HFFc6 (cell line): ENCODE results near the gene ADAD2. TPM values are rescaled to one million over a fixed set of nuclear protein-coding genes. Genes with fewer than 3 reads are reported as not detected.

ENCODE experiments used
- DNase-seq: peaks from one replicate; pipeline ENCODE4 v3.0.0-alpha.2; 2018
- H3K27ac Mint-ChIP-seq: 2 replicates; pipeline ENCODE4 v1.8.0; 2020; ENCODE audit warnings: mild to moderate bottlenecking, mixed read lengths
- H3K27me3 Mint-ChIP-seq: 2 replicates; pipeline ENCODE4 v1.8.0; 2021; ENCODE audit warnings: mild to moderate bottlenecking, moderate library complexity, mixed read lengths; ENCODE audit not compliant: insufficient read depth
- H3K36me3 Mint-ChIP-seq: 2 replicates; pipeline ENCODE4 v1.8.0; 2021; ENCODE audit warnings: low read depth, mixed read lengths
- H3K4me1 Mint-ChIP-seq: 2 replicates; pipeline ENCODE4 v1.8.0; 2020; ENCODE audit warnings: low read depth, mixed read lengths
- H3K4me3 Mint-ChIP-seq: 2 replicates; pipeline ENCODE4 v1.8.0; 2020; ENCODE audit warnings: mild to moderate bottlenecking, moderate library complexity, mixed read lengths
- H3K9me3 Mint-ChIP-seq: 2 replicates; pipeline ENCODE4 v1.8.0; 2020; ENCODE audit warnings: mild to moderate bottlenecking, mixed read lengths
- CTCF ChIP-seq: fragments of 200-600 bp; sonication (generic); IDR thresholded peaks from 2 replicates; pipeline ENCODE4 v1.5.0; 2021; ENCODE audit warnings: antibody characterized with exemption, mild to moderate bottlenecking
- total RNA-seq, 6 experiments: library from RNA; stranded (reverse); fragmentation: NEBNext Ultra II Directional; extraction: Animal tissue kit (Norgen Biotek cat#: 25700); gene quantifications; 2 replicates in 1 of 6; 3 replicates in 5 of 6; pipeline ENCODE4 v1.2.3, GENCODE V29; 2021

Gene ADAD2
- total RNA-seq, 6 experiments from 2014 or later, result not detected

DNA sequence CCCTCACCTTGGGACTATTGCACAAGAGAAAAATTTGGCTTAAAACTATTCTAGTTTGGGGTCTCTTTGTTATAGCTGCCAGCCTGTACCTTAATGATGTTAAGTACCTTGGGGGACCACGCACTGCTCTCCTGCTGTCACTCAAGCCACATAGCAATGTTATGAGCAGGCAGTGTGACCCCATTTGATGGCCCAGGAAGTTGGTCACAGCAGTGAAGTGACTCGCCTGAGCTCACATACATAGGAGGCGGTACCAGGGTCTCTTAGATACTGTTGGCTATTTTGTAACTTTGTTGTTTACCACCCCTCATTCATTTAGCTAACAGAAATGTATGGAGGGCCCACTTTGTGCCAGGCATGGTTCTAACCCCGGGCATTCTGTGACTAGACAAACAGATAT is 32.5 kb downstream of the ADAD2 start:
- no peak for DNase-seq
- no peak for TF ChIP-seq CTCF
- H3K4me3 Mint-ChIP-seq, result no peak overlapping the region
- no peaks in the 10 kb centered on the region for H3K9me3 Mint-ChIP-seq
- H3K27me3 Mint-ChIP-seq, result peaks cover 17% of the 10 kb centered on the region
- peaks cover 39% of the 10 kb centered on the region for H3K4me1 Mint-ChIP-seq
- H3K27ac Mint-ChIP-seq, result no peak overlapping the region
- H3K36me3 Mint-ChIP-seq, result 0 out of 2 replicates have a peak, but pooled peaks cover 4% of the 10 kb centered on the region

DNA sequence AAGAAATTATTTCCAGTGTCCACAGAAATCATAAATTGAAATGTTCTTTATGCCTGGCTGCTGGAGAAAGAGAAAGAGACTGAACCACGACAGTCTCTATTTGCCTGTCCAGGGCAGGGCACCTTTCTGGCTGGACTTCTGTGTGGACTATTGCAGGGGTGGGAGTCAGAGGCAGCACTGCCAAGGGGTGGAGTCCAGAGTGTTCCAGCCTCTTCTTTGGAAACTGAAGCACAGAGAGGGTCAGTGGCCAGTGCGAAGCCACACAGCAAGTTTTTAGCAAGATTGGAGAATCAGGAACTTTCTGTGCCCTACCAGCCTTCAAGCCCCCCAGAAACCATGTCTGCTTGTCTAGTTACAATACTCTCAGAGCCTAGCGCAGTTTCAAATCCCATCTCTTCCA is 33.6 kb downstream of the ADAD2 start:
- H3K27ac Mint-ChIP-seq, result no peak overlapping the region
- H3K36me3 Mint-ChIP-seq, result 0 out of 2 replicates have a peak, but pooled peaks cover 4% of the 10 kb centered on the region
- no peak for TF ChIP-seq CTCF
- peaks cover 11% of the 10 kb centered on the region for H3K27me3 Mint-ChIP-seq
- DNase-seq, result no peak
- no peak overlapping the region for H3K4me3 Mint-ChIP-seq
- H3K4me1 Mint-ChIP-seq, result peaks cover 49% of the 10 kb centered on the region
- no peaks in the 10 kb centered on the region for H3K9me3 Mint-ChIP-seq

GRCh38 chr16:84225126-84225525 is 34.2 kb downstream of the ADAD2 start:
- H3K4me1 Mint-ChIP-seq, result peaks cover 52% of the 10 kb centered on the region
- no peak overlapping the region for H3K27ac Mint-ChIP-seq
- 0 out of 2 replicates have a peak, but pooled peaks cover 4% of the 10 kb centered on the region for H3K36me3 Mint-ChIP-seq
- H3K4me3 Mint-ChIP-seq, result no peak overlapping the region
- DNase-seq, result no peak
- no peaks in the 10 kb centered on the region for H3K9me3 Mint-ChIP-seq
- peaks cover 10% of the 10 kb centered on the region for H3K27me3 Mint-ChIP-seq
- TF ChIP-seq CTCF, result no peak

DNA sequence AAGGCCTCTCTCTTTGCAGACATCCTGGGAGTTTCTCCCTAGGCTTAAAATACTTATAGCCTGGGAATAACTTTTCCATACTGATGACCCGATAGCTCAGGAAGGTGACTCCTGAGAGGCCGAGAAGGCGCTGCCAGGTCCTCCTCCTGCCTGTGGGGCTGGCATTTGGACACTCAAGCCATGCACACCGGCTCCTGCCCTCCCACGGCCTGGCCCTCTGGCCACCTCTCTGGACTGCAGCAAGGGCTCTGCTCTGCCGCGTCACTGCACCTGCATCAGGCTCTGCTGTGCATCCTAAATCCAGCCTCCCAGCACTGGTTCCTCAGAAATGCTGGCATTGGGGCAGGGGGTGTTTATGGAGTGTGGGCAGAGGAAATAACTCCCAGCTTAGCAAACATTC is 34.6 kb downstream of the ADAD2 start:
- H3K27ac Mint-ChIP-seq, result peak overlapping the region; percentile 52; the same call in 1 of the 2 replicates
- H3K36me3 Mint-ChIP-seq, result 0 out of 2 replicates have a peak, but pooled peaks cover 4% of the 10 kb centered on the region
- TF ChIP-seq CTCF, result no peak
- peaks cover 10% of the 10 kb centered on the region for H3K27me3 Mint-ChIP-seq
- H3K4me3 Mint-ChIP-seq, result no peak overlapping the region; the same call in 1 of the 2 replicates
- DNase-seq, result no peak
- no peaks in the 10 kb centered on the region for H3K9me3 Mint-ChIP-seq
- H3K4me1 Mint-ChIP-seq, result peaks cover 51% of the 10 kb centered on the region

GRCh38 chr16:84226026-84226425 is 35.1 kb downstream of the ADAD2 start:
- Mint-ChIP-seq H3K4me1 (peaks cover 46% of the 10 kb centered on the region), H3K9me3 (no peaks in the 10 kb centered on the region), H3K36me3 (0 out of 2 replicates have a peak, but pooled peaks cover under 1% of the 10 kb centered on the region), H3K27ac (peak overlapping the region; percentile 52; the same call in 1 of the 2 replicates), H3K27me3 (peaks cover 10% of the 10 kb centered on the region), H3K4me3 (no peak overlapping the region; the same call in 1 of the 2 replicates)
- peak; percentile 60 for DNase-seq
- no peak for TF ChIP-seq CTCF

DNA sequence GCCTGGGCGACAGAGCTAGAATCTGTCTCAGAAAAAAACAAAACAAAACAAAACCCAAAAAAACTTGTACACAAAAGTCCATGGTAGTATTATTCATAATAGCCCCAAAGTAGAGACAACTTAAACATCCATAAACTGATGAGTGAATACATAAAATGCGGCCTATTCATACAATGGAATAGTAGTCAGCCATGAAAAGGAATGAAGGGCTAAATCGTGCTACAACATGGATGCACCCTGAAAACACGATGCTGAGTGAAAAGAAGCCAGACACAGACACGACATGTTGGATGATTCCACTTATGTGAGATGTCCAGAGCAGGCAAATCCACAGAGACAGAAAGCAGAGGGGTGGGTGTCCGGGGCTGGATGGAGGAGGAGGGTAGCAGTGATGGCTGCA is 36.6 kb downstream of the ADAD2 start:
- no peak for DNase-seq
- peaks cover 45% of the 10 kb centered on the region for H3K4me1 Mint-ChIP-seq
- peak overlapping the region; percentile 60; the same call in 1 of the 2 replicates for H3K4me3 Mint-ChIP-seq
- H3K27ac Mint-ChIP-seq, result peak overlapping the region; percentile 2; the same call in 1 of the 2 replicates
- no peaks in the 10 kb centered on the region for H3K9me3 Mint-ChIP-seq
- H3K36me3 Mint-ChIP-seq, result no peaks in the 10 kb centered on the region
- no peak for TF ChIP-seq CTCF
- peaks cover 12% of the 10 kb centered on the region for H3K27me3 Mint-ChIP-seq
